COR-L47 (cell line): ENCODE measurements around the gene EYS.
"Not testable (repeated sequence)": the region's sequence is repeated elsewhere in the genome, so short reads cannot be mapped to it uniquely, and the experiment has no call there.

Source experiments
- DNase-seq: peaks from one replicate; lab custom pipeline; 2025; lab: John Stamatoyannopoulos, UW

EYS gene

DNA sequence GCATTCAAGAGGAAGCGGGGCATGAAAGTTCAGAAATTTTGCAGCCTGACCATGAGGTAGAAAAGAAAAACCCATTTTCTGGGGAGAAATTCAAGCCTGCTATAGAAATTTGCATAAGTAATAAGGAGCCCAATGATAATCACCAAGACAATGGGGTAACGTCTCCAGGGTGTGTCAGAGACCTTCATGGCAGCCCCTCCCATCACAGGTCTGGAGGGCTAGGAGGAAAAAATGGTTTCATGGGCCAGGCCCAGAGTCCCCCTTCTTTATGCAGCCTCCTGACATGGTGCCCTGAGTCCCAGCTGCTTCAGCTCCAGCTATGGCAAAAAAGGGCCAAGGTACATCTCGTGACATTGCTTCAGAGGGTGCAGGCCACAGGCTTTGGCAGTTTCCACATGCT is 618.5 kb downstream of the EYS start:
- no peak for DNase-seq

DNA sequence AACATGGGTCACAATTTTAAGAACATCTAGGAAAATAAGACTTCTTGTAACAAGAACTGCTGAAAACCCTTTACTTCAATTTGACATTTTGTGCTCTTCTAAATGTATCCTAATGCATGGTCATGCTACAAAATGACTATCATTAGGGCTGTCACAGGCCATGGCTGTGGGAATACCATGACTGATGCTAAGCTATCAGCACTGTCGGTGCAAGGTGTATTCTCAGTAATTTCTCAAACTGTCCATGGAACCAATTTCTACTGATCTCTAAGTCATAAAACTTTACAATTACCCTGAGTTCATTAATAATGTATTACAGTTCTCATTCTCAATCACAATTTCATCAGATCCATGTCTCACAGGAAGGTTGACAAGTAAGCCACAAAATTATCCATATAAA is 625.3 kb downstream of the EYS start:
- DNase-seq = no peak

- DNase-seq = no peak
Observed at GRCh38 chr6:65075705-65076230, 631.3 kb downstream of the EYS start.

- DNase-seq = no peak
Observed at GRCh38 chr6:65072500-65072899, 634.5 kb downstream of the EYS start.

DNA sequence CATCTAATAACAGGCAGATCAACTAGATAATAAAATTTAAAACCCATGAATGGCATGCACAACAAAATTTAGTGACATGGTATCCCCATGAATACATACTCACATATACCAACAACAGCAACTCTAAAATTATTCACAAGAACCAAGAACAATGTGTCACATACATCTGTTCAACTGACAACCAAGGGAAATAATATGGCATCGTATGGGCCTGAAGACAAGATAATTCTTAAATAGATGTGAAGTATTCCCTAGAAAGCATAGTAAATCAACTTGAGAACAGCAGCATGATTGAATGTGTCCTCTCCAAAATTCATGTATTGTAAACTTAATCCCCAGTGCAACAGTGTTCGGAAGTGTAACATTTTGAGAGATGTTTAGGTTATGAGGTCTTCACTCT is 635.5 kb downstream of the EYS start:
- DNase-seq = no peak

DNA sequence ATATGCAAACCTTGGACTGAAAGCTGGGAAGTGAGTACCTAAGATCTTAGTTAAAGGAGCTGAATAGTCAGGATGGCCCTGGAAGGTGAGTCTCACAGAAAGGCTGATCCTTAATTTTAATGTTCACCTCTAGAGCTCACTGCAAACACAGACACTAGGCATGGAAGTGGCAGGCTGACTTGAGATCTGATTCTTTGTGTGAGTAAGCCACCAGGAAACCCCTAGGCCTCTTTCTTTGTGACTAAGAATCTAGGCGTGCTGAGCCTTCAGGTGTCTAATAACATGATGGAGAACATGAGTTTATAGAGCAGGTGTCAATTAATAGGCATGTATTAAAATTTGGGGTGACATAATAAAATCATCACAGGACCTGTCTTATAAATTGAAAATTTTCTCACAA is 642.2 kb downstream of the EYS start:
- no peak for DNase-seq

DNA sequence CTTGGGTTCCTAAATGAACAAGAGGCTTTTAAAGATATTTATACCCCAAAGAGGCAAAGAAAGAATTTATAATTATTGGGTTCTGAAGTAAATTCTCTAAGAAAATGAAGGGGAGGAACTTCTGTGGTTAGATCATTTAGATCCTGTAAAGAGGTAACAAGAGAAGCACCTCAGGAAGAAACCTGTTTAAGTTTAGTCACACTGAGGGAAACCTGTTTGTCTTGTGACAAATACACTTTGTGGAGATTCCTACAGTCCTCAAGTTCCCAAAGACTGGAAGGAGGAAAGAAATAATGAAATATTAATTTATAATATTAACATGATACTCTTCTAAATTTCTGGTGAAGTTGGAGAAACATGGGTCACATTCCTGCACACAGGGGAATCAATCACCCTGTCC is 647.5 kb downstream of the EYS start:
- no peak for DNase-seq

GRCh38 chr6:65055545-65055944 is 651.5 kb downstream of the EYS start:
- no peak for DNase-seq

DNA sequence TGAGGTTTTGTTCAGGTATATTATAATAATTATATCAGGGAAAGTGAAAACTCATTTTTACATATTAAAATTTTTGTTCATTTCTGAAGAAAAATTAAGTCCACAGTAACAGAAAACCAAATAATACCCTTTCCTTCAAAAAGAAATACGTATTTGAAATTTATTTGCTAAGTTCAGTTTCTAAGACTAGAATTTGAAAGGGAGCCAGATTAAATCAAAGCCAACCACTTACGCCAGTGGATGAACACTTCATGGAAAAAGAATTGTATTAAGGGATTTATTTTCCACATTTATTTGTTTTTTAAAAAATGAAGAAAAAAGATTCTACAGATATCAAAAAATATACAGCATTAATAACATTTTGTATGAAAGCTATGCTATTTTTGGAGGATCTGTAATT is 654.4 kb downstream of the EYS start:
- no peak for DNase-seq

DNA sequence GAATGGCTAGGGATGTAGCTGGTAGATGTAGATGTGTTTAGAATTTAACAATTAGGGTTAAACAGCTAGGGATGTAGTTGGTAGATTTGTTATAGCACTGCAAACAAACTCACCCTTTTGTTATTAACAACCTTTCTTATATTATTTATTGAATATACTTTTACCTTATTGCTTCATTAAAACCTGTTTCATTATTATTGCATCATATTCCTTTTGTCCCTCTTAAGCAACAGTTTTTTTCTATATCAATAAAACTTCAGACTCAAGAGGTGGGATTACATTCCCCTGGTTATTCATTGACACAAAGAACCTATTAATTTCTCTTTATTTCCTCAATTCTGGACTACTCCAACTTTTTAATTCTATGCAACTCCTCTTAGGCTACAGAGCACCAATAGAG is 661.2 kb downstream of the EYS start:
- DNase-seq = no peak

DNA sequence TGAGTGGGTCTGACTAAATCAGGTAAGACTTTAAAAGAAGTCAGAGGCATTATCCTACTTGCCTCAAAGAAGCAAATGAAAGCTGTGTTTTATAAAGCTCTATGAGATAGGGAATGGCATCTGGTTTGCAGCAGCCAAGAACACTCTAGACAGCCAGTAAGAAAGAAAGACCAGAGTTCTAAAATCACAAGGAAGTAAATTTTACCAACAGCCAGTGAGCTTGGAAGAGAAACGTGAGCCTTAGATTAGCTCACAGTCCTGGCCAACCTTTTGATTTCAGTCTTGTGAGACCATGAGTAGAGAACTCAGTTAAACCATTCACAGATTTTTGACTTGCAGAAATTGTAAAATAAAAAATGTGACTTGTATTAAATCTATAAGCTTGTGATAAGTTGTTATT is 693.0 kb downstream of the EYS start:
- DNase-seq = no peak

- no peak for DNase-seq
Observed at GRCh38 chr6:65006788-65007187, 700.2 kb downstream of the EYS start.

DNA sequence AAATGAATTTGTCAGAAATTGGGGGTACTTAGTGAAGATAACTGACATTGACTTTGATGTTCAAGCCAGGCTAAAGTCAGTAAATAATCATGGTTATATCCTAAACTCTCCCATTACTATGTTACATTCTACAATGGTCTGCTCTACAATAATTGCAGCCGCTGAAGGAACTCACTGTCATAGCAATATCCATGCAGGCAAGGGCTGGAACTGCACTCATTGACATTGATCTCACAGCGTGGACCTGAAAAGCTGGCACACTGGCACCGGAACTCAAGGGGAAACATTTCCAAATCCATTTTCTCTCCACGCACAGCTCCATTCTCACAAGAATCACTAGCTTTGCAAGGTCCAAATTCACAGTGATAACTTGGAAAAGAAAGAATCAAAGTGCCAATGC is 702.7 kb downstream of the EYS start:
- no peak for DNase-seq

GRCh38 chr6:65002882-65003281 is 704.1 kb downstream of the EYS start:
- DNase-seq = not testable (repeated sequence)

DNA sequence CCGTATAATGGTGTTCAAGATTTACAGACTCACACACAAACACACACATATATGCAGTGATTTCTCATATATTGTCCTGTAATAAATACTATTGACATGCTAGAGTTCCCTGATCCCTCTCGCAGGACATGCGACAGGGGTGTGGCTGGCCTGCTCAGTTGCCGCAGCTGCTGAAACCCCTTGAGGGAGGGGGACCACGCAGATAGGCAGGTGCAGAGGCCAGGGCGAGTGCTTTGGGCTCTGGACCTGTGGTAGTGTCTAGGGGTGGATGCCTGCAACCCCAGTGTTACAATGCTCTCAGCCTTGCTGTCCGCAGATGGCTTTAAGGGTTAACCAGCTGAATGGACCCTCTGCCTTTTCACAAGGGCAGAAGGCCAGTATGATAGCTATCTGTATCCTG is 706.2 kb downstream of the EYS start:
- DNase-seq = no peak

DNA sequence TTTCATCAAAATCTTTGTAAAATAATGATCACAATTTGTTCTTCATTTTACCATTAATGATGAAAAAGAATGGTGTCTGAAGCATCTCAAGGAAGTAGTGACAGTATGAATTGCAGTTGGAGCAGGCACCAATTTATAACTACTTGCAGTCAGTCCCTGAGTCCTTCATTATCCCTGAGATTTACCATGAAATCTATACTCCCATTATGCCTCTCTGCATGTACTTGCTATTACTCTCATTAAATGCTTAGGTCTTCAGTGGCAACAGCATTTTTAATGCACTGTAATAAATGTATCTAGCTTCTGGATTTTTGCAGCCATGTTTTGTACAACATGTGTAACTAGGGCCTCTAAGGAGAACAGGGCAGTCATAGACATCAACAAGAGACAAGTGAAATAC is 708.8 kb downstream of the EYS start:
- DNase-seq = no peak

GRCh38 chr6:64996301-64996700 is 710.7 kb downstream of the EYS start:
- DNase-seq = no peak

DNA sequence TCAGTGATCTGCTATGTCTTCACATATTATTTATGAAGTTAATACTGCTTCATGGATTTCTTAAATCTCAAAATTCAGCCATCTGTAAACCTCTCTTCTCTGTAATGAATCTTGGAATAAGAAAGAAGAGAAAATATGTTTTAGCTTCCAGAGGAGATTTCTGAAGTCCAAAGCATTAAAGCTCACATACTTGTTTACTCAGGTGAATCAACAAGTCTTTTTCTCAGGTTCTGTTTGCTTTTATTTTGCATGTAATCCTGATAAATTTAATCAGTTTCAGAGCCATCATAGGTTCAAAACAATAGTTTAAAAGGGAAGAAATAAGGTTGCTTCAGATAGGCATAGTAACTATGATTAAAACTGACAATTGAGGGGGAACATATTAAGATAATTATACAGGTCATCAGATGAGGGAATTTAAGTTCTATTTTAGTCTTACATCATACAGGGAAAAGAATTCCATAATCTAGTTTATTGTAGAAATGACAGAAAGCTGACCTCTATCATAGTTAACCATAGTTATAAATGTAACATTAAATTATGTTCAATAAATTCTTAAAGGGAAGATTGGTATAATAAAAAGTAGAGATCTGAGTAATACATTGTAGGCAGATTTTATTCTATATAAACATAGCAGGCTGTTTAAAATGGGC is 716.2 kb downstream of the EYS start:
- no peak for DNase-seq

GRCh38 chr6:64988148-64988547 is 718.9 kb downstream of the EYS start:
- no peak for DNase-seq

GRCh38 chr6:64987066-64987465 is 720.0 kb downstream of the EYS start:
- no peak for DNase-seq

- DNase-seq = no peak
Observed at GRCh38 chr6:64985726-64986125, 721.3 kb downstream of the EYS start.

DNA sequence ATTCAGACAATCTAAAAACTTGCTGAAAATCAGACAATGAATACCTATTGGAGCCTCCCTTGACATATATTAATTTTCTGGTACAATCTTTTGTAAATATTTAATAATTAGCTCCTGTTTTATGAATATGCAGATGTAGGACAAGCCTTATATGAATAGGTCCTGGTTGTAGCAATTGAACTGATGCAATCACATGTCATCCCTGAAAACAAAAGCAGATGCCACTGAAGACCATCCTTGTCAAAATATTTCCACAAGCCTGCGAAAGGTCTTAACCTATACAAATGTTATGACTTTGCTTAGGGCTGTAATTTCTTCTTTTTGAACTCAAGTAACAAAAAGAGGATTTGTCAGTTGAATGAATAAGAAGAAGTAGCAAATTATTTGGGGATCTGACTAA is 722.1 kb downstream of the EYS start:
- DNase-seq = no peak

DNA sequence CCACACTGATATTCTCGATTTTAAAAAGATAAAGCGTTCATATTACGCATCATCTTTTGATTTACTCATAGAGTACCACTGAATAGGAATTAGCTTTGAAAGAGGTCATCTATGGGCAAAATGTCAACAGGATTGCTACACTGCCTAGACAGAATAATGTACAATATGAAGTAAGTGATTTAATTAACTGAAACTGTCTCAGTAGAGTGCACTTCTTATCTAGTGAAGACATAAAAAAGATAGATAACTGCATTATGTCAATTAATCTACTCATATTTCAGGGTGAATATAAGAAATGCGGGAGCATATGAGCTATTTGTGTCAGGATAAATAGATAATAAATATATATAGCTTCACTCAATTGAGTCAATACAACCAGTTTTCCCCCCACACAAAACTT is 723.9 kb downstream of the EYS start:
- DNase-seq = no peak

DNA sequence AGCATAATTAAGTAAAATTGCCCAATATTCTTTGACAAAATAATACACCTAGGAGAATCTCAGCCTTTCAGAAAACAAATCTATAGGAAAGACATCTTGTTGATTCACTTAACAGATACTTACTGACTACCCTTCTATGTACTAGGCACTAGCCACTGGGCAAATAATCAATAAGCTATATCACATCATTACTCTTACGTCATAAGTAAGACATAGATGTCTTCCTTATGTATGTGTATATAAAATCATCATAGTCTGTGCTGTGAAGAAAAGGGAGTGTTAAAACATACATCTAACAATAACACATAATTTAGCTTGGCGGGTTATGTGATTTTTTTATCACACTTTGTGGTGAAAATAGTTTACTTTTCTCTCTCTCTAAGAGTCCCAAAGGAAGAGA is 733.9 kb downstream of the EYS start:
- no peak for DNase-seq

DNA sequence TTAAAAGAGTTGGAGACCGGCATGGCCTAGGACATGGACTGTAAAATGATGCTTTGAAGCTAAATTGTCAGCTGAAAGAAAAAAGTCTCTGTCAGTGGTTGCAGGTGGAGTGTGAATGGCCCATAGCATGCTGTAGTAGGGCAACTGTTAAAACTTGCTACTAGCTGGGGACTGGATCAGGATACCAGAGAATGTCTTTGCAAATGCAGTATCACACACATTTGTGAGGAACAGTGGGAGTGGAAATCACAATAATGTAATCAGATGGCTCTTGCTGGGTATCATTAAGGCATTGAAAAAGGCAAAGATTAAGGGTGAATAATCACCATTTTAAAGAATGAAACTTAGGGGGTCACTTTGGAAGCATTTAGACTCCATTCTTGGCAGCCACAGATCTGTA is 737.9 kb downstream of the EYS start:
- no peak for DNase-seq
